ENCODE measurements around the gene NHERF2.
"Not testable (repeated sequence)": the region's sequence is repeated elsewhere in the genome, so short reads cannot be mapped to it uniquely, and the experiment has no call there.

The NHERF2 gene

DNA sequence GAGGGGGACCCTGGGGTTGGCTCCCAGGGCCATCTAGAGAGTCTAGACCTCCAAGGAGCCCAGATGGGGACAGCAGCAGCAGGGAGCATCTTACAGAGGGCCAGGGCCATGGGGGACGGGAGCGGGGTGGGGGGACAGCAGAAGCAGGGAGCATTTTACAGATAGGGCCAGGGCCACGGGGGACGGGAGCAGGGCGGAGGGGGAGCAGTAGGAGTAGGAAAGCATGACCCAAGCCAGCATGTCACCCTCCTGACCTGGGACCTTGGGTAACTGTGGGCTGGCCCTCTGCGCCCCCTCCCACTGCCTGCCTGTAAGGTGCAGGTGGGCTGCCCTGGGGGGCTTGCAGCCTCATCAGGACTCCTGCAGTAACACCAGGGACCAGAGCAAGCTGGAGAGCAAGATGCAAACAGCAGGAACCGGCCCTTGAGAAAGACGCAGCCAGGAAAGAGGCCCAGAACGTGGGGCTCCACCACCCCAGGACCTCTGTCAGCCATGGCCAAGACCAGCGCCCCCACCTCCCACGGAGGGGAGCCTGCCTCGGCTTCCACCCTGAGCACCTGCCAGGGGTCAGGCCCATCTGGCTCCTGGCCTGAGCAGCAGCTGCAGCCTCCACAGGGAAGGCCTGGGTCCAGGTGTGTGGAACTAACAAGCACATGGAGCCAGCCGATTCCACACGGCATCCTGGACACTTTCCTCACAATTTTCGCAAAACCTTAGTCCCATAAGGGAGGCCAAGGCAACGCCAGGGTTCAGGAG, 19.4 kb upstream of the NHERF2 start:
- no peak for DNase-seq

DNA sequence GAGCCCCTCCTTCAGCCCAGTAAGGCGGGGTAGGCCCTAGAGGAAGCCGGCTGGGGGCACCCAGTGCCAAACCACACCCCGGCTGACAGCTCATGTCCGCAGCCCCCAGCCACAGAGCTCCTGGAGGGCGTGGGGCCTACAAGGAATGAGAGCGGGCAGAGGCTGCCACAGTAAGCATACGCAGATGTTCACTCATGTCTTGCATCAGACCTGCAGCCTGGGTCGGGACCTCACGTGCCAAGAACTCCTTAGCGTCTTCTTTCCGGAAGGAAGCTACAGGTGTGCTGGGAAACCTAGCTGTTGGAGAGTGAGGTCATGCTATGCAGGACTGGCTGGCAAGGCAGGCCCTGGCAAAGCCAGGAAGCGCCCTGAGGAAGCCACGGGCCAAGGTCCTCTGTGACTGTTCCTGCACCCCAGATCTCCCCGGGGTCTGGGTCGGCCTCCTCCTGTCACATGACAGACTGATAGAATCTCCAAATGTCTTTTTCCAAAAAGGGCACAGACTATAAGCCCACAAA, 18.6 kb upstream of the NHERF2 start:
- DNase-seq: no peak

DNA sequence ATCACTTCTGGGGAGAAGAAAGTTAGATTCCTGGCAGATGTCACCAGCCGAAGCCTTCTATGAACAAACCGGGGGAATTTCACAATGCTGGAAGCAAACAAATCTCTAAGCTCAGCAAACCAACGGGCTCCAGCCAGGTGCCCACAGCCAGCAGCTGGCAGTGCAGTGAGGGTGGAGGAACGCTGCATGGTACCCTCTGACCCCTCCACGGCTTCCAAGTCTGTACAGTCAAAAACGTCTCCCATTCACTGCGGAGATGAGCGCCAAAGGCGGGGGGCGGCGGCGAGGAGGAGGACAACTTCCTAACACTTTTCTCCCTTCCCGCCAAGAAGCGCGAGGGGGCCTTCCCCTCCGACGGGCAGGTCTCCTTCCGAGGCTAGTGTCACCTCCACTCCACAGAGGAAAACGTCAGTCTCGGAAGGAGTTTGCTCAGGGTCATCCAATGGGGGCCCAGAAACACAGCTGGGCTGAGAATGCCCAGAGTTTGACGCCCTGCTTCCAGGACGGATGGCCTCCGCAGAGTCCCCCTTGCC, 18.0 kb upstream of the NHERF2 start:
- no peak for DNase-seq

DNA sequence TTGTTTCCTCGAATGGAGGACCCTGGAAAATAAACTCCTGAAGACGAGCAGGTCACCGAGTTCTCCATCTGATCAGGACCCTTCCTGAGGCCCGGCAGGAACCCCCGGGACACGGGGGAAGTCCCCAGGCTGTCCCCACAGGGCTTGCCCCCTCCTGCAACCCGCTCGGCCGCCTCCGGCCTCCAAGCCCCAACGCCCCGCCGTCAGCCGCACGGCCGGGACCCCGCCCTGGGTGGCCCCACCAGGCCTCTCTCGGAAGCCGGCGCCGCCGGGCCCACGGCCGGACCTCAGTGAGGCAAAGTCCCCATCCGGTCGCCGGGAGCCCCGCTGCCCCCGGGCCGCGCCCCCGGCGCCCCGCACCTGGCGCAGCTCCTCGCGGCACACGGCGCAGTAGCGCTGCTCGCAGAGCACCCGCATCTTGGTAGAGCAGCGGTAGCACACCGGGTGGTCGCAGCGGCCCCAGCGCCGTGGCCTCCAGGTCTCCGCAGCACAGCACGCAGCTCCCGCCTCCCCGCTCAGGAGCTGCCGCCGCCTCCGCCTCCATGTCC, 17.5 kb upstream of the NHERF2 start:
- DNase-seq: no peak

DNA sequence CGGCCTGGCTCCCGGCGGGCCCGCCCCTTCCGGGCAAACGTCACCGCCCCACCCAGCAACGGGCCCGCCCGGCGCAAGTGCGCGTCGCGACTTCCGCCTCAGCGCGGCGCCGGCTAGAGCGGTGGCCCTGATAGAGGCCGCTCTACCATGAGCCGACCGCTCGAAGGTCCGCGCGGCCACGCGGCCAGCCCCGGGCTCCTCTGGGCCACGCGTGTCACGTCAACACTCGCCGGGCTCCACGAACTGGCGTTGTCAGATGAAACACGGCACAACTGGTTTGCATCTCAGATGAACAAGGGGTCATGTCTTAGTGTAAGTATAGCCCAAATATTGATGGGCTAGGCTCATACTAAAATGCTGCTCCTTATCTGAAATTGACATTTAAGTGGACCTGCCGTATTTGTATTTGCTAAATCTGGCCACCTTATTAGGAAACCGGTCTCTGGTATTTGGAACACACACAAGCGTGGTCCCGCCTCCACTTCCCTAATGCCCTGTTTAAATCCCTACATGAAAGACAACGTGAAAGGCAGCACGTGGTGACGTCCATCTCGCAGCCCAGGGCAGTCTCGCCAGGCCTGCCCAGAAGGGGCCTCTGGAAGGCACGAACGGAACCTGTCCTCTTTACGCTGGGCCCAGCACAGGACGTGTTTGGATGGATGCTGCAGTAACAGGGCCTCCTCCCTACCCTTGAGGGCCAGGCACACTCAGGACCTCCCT, 16.8 kb upstream of the NHERF2 start, which contains the start of gene ZNF598:
ZNF598 (minus strand) TSS at position 31 of the 720 bp plus-strand sequence.
- peak; percentile 89 for DNase-seq

DNA sequence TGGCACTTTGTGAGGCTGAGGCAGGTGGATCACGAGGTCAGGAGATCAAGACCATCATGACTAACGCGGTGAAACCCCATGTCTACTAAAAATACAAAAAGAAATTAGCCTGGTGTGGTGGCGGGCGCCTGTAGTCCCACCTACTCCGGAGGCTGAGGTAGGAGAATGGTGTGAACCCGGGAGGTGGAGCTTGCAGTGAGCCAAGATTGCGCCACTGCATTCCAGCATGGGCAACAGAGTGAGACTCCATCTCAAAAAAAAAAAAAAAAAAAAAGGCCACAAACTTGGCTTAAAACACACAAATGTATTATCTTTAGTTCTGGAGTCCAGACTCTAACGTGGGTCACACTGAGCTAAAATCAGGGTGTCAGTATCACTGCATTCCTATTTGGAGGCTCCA, 15.0 kb upstream of the NHERF2 start:
- DNase-seq: not testable (repeated sequence)

DNA sequence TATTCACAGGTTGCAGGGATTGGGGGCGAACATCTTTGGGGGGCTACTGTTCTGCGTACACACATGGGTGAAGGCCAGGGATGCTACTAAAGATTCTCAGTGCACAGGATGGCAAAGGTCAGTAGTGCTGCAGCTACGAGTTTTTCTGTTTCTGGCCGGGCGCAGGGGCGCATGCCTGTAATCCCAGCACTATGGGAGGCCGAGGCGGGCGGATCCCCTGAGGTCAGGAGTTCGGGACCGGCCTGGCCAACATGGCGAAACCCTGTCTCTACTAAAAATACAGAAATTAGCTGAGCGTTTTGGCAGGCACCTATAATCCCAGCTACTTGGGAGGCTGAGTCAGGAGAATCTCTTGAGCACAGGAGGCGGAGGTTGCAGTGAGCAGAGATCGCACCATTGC, 13.2 kb upstream of the NHERF2 start:
- DNase-seq: no peak

DNA sequence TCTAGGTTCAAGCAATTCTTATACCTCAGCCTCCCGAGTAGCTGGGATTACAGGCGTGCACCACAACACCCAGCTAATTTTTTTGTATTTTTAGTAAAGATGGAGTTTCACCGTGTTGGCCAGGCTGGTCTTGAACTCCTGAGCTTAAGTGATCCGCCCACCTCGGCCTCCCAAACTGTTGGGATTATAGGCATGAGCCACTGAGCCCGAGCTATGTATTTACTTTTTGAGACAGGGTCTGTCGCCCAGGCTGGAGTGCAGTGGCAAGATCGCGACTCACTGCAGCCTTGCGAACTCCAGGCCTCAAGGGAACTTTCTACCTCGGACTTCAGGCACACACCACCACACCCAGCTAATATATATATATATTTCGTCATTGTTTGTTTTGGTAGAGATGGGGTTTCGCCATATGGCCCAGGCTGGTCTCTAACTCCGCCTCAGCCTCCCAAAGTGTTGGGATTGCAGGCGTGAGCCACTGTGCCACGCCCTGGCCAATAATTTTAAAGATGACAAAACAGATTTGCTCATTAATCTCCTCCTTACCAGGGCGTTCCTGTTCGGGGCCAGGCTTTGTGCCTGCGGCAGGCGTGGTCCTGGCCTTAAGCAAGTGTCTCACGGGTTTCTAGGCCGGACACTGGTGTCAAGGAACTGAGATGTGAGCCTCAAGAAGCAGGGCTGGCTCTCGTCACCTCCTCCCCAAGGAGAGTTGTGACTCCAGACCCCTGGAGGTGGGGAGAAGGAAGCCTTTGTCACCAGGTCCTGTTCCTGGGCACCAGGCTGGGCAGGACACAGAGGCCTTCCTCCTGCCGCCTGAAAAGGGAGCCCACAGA, 11.4 kb upstream of the NHERF2 start:
- DNase-seq: no peak

DNA sequence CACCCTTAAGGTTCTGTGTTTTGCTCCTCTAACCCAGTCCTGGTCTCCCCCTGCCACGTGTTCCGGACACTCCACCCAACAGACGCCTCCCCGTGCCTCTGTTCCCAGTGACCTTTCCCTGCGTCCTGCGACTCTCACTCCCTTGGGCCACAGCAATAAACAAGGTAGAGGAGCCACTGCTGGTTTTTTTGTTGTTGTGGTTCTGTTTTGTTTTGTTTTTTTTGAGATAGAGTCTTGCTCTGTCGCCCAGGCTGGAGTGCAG, 10.8 kb upstream of the NHERF2 start:
- DNase-seq: no peak

DNA sequence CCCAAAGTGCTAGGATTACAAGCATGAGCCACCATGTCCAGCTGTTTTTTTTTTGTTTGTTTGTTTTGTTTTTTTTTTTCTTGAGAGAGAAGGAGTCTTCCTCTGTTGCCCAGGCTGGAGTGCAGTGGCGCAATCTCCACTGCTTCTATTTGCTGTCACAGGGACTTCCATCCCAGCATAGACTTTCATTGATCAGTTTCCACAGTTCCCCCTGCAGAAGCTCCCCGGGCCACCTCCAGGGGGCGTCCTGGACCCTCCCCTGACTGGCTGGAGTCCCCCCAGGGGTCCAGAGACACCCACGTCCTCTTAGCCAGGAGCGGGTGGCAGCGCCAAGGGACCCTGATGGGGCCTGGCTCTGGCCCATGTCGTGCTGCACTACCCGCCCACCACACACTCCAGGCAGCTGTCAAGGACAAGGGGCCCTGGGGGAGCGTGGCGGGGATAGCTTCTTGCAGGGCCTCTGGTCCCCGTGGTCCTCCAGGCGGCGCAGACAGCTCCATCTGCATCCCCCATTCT, 10.2 kb upstream of the NHERF2 start:
- peak; percentile 20 for DNase-seq

DNA sequence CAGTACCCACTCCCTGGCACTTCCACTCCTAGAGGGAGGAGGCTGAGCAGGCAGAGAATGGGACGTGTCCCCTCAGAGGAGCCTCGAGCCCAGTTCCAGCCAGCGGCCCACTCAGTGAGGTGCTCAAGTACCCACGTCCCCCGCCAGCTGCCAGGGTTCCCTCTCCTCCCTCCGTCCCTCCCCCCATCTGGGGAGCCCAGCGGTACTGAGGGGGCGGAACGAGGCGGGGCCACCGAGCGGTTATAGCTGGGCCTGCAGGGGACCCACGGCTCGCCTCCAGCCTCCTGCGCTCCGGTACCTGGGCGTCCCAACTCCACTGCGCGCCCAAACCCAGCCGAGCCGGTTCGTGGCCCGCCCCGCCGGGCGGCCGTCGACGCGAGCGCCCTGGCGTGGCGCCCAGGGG, 7.2 kb upstream of the NHERF2 start, which contains the start of gene NPW:
NPW (plus strand) TSS at position 268 of the 403 bp plus-strand sequence.
- DNase-seq: peak; percentile 30

DNA sequence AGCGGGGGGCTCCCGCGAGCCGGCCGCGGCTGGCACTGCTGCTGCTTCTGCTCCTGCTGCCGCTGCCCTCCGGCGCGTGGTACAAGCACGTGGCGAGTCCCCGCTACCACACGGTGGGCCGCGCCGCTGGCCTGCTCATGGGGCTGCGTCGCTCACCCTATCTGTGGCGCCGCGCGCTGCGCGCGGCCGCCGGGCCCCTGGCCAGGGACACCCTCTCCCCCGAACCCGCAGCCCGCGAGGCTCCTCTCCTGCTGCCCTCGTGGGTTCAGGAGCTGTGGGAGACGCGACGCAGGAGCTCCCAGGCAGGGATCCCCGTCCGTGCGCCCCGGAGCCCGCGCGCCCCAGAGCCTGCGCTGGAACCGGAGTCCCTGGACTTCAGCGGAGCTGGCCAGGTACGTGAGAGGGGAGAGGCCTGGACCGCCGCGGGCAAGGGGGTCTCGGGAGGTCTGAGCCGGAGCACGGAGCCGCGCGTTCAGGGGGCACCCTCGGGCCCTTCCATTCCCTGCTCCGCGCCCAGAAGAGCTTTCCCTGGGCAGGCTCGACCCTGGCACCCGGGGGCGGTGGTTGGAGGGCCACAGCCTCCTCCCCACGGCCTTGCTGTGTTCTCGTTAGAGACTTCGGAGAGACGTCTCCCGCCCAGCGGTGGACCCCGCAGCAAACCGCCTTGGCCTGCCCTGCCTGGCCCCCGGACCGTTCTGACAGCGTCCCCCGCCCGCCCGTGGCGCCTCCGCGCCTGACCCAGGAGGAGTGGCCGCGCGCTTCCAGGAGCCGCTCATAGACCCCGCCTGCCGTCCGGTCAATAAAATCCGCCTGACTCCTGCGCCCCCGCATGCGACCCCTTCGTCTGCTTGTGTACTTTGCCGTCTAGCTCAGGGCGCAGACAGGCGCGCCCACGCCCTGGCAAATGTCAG, 6.5 kb upstream of the NHERF2 start:
- DNase-seq: no peak

DNA sequence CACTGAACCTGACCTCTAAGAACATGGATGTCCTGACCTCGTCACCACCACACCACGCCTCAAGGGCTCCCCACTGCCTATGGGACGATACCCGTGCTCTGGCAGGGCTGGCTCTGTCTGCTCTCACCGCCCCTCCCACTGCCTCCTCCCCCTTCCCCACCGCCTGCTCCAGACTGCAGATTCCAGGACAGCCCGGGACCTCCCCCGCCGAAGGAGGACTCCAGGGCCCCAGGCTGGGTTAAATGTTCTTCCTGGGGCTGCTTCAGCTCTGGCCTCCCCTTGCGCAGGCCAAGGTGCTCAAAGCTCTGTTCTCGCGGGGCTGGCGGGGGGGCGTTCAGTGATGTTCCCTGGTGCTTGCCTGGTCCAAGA, 4.0 kb upstream of the NHERF2 start:
- no peak for DNase-seq

DNA sequence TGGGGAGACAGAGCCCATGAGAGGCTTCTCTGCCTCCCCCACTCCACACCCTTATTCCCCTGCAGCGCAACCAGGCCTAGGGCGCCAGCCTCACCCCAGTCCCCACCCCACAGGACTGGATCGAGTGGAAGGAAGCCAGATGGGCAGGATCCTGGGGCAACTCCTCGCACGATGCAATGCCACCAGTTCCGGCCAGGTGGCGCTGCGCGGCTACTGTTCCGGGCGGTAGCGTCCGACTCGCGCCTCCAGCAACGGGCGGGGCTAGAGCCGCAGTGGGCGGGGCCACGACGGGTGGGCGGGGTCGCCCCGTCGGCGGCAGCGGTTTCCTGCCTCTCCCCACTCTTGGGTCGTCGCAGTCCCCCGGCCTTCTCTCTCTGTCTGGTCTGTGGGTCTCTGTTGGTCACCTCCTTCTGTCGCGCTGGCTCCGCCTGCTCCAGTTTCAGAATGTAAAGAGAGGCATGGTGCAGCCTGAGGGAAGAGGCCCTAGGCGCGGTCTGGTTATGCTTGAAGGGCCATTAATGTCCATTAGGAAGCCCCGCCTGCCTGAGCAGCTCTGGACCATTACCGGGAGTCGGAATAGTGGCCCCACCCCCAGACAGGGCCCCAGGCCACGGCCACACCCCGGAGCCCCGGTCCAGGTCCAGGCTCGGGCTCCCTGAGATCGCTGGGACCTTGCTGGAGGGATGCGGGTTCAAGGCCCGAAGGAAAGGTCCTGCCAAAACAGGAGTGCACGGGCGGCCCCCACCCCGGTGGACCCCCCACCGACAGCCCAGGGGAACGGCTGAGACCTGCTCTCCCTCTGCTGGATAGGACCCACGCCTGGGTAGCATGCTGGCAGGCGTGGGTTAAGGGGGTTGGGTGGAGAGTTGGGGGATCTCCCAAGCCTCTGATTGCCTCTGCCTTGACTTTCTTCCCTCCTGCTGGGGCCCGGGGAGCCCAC, 3.3 kb upstream of the NHERF2 start:
- peak; percentile 88 for DNase-seq

DNA sequence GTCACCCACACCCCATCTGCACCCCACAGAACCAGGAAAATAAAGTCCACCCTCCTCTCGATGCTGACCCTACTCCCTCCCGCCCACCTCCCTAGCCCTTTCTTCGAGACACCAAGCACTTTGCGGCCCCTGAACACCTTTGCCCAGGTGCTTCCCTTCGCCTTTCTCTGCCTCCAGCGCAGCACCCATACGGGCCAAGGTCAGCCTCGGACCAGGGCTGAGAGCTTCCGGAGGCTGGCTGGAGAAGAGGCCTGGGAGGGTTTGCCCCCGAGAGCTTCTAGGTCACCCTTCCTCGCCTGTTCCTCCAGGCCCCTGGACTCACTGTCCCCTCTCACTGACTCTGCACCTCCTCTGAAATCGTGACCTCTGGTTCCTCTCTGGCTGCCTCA, 2.7 kb upstream of the NHERF2 start:
- no peak for DNase-seq

DNA sequence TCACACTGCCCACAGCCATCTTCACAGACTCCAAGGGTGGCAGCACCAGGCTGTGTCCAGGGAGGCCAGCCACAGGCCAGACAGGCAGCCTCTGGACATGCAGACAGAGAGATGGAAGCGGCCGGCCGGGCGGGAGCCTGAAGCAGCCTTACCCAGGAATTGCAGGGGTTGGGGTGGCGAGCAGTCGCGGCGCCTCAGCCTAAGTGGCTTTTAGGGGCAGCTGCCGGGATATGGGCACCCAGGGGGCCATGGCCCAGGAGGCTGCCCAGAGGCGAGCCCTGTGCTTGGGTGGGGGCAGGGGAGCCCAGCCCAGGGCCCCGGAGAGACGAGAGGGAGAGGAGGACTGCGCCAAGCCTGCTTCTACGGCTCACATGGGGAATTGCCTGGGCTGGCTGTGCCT, 1.5 kb upstream of the NHERF2 start:
- no peak for DNase-seq

DNA sequence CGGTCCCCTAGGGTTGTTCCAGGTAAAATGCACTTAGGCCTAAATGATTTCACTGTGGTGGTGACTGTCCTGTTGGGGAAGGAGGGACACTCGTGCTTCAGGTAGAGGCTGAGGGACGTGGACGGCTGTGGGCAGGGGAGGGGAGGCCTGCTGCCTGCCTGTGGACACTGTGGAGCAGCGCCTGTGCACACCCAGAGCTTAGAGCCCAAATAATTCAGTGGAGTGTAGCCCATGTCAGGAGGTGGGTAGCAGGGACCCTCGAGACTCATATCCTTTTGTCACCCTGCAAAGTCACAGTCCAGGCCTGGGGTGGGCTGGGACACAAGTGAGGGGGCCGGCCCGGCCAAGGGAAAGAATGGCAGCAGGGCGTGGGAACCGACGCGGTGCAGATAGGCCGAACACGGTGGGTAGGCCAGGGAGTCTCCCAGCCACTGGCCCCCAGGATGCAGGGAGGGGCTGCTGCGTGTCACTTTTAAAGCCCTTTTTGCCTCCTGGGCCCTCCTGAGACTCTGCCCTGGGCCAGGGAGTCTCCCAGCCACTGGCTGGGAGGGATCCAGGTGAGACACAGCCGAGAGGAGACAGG, 733 bp upstream of the NHERF2 start:
- no peak for DNase-seq

DNA sequence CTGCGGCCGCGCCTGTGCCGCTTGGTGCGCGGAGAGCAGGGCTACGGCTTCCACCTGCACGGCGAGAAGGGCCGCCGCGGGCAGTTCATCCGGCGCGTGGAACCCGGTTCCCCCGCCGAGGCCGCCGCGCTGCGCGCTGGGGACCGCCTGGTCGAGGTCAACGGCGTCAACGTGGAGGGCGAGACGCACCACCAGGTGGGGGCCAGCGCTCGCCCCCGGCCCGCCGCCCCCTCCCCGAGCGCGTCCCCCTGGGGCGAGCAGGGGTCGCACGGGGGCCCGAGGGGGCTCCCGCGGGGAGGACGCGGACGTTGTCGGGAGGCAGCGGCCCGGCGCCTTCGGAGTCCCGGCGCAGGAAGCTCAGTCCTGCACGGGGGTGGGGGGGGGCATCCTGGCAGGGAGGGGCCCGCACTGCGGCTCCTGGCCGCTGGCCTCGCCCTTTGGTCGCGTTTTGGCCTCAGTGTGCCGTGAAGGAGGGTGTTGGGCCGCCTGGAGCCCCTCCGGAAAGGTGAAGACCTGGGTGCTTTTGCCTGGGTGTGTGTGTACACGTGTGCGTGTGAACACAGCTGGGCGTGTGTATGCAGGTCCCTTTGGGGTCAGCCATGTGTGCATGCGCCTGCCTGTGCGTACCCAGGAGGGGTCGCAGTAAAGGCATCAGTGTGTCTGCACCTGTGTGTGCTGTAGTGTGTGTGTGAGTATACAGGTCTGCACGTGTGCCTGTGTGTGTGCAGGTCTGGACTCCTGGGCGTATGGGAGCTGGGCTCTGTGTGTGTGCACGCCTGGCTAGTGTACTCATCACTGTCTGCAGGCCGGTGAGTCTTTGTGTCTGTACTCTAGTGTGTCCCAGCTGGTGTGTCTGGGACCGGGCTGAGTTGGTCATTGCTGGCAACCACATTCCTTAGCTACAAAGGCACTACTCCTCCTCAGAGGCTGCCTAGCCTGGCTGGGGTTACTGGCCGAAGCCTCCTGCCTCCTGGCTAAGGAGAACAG, 615 bp downstream of the NHERF2 start:
- peak; percentile 45 for DNase-seq

DNA sequence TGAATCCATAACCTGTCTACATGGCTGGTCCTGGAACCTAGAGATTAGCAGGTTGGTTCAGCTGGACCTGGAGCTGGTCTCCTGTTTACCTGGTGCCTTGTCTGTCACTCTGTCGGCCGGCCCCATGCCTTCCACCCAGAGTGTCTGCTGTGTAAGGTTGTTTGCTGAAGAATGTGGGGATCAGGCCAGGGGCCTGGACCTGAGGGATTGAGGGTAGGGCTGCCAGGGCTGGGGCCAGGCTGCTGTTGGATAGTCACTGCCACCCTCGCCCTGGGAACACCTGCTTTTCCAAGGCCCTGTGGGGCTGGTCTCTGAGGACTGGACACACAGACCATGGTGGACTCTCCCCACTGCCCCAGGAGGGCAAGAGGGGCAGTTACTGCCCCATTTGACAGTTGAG, 1.4 kb downstream of the NHERF2 start:
- DNase-seq: no peak
